Endothelial cell of hepatic sinusoid (primary cell): ENCODE data around the gene PARVG.

Experiments
- in situ Hi-C: cut with HindIII; loops from 2 replicates; pipeline ENCODE4 v1.10.0; 2017; ENCODE audit warnings: low sequenced_read_pairs

Gene PARVG

GRCh38 chr22:44180706-44181032, at the start of gene PARVG:
Gene PARVG, plus strand, starts transcription at chr22:44180925. Its CDS starts 2,405 bp downstream, at chr22:44183330.
- in situ Hi-C loops: no loop called here

GRCh38 chr22:44131412-44131811, 49.3 kb upstream of the PARVG start:
- in situ Hi-C loops: no loop called here

GRCh38 chr22:44131989-44132685, 48.6 kb upstream of the PARVG start:
- in situ Hi-C loops: no loop called here

GRCh38 chr22:44132724-44133123, 48.0 kb upstream of the PARVG start:
- in situ Hi-C loops: no loop called here

- in situ Hi-C loops: no loop called here
Observed at GRCh38 chr22:44133161-44133560, 47.6 kb upstream of the PARVG start.

GRCh38 chr22:44133901-44134571, 46.7 kb upstream of the PARVG start:
- in situ Hi-C loops: no loop called here

GRCh38 chr22:44136112-44136511, 44.6 kb upstream of the PARVG start:
- in situ Hi-C loops: no loop called here

- in situ Hi-C loops: no loop called here
Observed at GRCh38 chr22:44136786-44137185, 43.9 kb upstream of the PARVG start.

- in situ Hi-C loops: no loop called here
Observed at GRCh38 chr22:44137415-44137814, 43.3 kb upstream of the PARVG start.

GRCh38 chr22:44139773-44140172, 41.0 kb upstream of the PARVG start:
- in situ Hi-C loops: no loop called here

GRCh38 chr22:44142421-44143104, 38.2 kb upstream of the PARVG start:
- in situ Hi-C loops: no loop called here

- in situ Hi-C loops: no loop called here
Observed at GRCh38 chr22:44143105-44143474, 37.6 kb upstream of the PARVG start.

GRCh38 chr22:44143579-44143978, 37.1 kb upstream of the PARVG start:
- in situ Hi-C loops: no loop called here

- in situ Hi-C loops: no loop called here
Observed at GRCh38 chr22:44144046-44144569, 36.6 kb upstream of the PARVG start.

GRCh38 chr22:44145544-44145943, 35.2 kb upstream of the PARVG start:
- in situ Hi-C loops: no loop called here

- in situ Hi-C loops: no loop called here
Observed at GRCh38 chr22:44146088-44146861, 34.5 kb upstream of the PARVG start.

- in situ Hi-C loops: no loop called here
Observed at GRCh38 chr22:44147008-44147645, 33.6 kb upstream of the PARVG start.

- in situ Hi-C loops: no loop called here
Observed at GRCh38 chr22:44147821-44148574, 32.7 kb upstream of the PARVG start.

GRCh38 chr22:44151676-44152075, 29.0 kb upstream of the PARVG start:
- in situ Hi-C loops: loop anchor here (10.0 kb wide), 2 partner anchors 87 to 133 kb away; no protein-coding TSS in a partner anchor

- in situ Hi-C loops: loop anchor here (10.0 kb wide), 2 partner anchors 89 to 131 kb away; no protein-coding TSS in a partner anchor
Observed at GRCh38 chr22:44153710-44154109, 27.0 kb upstream of the PARVG start.
